A673 (cell line): ENCODE measurements around the gene ATF6.

Experiments used
- CTCF ChIP-seq: fragments of 300-800, 200-600 bp; sonication (generic); conservative IDR thresholded peaks from 2 replicates; pipeline ENCODE4 v1.5.1; 2017; ENCODE audit warnings: low read depth, mild to moderate bottlenecking, antibody characterized with exemption, low read length, moderate library complexity, mixed read lengths
- EZH2 ChIP-seq: fragments of 200-600 bp; sonication (generic); IDR thresholded peaks from 2 replicates; pipeline ENCODE4 v1.6.1; 2017; ENCODE audit warnings: borderline replicate concordance, low read depth, mild to moderate bottlenecking, mixed read lengths, antibody characterized with exemption, low read length; ENCODE audit not compliant: poor library complexity, severe bottlenecking

- TF ChIP-seq EZH2 (no peak), CTCF (no peak)
Observed at GRCh38 chr1:161820914-161821313, 54.8 kb downstream of the ATF6 start.
